ENCODE data around the gene DHRS4. TPM values are rescaled to one million over a fixed set of nuclear protein-coding genes. Genes with fewer than 3 reads are reported as not detected.
"Not testable (repeated sequence)": the region's sequence is repeated elsewhere in the genome, so short reads cannot be mapped to it uniquely, and the experiment has no call there.

The DHRS4 gene
- polyA plus RNA-seq, 3 donors = 51.6 to 63.2 (median 58.2) TPM

DNA sequence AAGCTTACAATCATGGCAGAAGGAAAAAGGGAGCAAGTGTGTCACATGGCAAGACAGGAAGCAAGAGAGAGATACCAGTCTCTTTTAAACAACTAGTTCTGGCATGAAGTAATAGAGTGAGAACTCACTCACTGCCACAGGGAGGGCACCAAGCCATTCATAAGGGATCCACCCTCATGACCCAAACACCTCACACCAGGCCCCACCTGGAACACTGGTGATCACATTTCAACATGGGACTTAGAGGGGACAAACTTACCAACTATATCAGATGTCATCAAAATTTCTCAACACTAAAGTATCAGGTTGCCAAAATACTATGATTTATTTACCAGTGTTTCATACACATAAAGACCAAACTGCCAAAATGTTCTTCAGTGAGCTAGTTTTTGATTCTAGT lies 7.3 kb downstream of the DHRS4 start:
- DNase-seq (ENCODE audit: extremely low read depth in 1 of 11, low read depth in 9 of 11, low spot score in 4 of 11) = not testable (repeated sequence)

DNA sequence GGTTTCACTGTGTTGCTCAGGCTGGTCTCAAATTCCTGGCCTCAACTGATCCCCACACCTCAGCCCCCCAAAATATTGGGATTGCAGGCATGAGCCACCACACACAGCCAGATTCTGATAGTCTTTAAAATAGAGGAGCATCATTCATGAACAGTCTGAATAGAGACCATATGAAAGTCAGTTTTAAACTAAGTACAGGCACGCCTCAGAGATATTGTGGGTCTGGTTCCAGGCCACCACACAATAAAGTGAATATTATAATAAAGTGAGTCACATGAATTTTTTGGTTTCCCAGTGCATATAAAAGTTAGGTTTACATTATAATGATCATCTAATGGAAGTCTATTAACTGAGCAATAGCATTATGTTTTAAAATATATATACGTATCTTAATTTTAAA lies 8.1 kb downstream of the DHRS4 start:
- DNase-seq (ENCODE audit: extremely low read depth in 1 of 11, low read depth in 9 of 11, low spot score in 4 of 11) = not testable (repeated sequence)

DNA sequence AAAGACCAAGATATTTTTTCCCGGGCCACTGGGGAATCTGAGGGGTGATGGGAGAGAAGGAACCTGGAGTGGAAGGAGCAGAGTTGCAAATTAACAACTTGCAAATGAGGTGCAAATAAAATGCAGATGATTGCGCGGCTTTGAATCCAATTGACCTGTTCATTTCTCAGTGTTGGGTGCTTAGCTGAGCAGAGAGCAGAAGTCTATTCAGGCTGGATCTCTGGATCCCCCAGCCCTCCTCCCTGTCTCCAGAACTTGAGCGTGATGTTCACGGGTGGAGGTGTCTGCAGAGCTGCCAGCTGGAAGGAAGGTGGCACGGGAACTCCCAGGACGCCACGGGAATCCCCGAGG lies 15.5 kb downstream of the DHRS4 start:
- not testable (repeated sequence) for DNase-seq (ENCODE audit: extremely low read depth in 1 of 11, low read depth in 9 of 11, low spot score in 4 of 11)

DNA sequence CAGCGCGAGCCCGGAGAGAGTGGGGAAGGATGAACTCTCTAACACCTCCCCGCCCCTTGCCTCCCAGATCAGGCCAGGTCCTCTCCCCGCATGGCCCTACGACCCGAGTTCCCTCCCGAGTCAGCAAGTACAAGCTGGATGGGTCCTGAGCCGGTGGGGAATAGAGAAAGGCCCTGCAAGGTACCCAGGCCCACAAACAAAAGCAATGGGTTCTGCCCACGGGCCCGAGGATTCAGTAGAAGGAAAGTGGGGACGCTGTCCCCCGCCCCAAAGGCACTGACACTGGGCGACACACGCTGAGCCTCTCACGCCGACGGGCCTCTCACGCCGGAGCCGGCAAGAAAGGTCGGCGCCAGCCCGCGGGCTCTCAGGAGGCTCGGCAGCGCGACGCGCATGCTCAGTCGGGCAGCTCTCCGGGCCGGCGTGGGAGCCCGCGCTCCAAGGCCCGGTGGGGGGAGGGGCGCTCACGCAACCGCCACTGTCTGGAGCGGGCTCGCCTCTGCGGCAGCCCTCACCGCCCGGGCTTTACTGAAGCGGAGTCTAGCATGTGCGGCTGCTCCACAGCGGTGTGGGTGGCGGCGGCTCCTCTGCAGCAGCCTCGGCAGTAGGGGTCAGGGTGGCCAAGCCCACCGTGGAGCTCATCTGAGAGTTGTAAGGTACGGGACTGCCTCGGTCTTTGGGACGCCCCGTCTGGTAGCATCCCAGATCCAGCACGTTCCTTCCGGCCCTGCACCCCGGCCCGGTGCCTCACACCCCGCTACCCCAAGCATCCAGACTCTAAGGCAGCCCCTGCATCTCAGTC lies 16.1 kb downstream of the DHRS4 start:
- peak in 2 of 11 donors; percentile 41 to 42 for DNase-seq (ENCODE audit: extremely low read depth in 1 of 11, low read depth in 9 of 11, low spot score in 4 of 11)

DNA sequence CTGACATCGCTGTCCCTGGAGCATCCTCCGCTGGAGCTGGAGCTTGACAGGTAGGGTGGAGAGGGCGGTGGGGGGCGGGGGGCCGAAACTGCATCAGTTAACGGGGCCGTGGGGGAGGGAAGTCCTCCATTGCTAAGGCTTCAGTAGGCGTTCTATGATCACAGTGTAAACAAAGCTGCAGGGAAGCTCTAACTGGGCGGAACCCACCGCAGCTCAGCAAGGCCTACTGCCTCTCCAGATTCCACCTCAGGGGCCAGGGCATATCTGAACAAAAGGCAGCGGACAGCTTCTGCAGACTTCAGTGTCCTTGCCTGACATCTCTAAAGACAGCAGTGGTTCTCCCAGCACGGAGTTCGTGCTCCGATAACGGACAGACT lies 16.7 kb downstream of the DHRS4 start:
- not testable (repeated sequence) for DNase-seq (ENCODE audit: extremely low read depth in 1 of 11, low read depth in 9 of 11, low spot score in 4 of 11)

DNA sequence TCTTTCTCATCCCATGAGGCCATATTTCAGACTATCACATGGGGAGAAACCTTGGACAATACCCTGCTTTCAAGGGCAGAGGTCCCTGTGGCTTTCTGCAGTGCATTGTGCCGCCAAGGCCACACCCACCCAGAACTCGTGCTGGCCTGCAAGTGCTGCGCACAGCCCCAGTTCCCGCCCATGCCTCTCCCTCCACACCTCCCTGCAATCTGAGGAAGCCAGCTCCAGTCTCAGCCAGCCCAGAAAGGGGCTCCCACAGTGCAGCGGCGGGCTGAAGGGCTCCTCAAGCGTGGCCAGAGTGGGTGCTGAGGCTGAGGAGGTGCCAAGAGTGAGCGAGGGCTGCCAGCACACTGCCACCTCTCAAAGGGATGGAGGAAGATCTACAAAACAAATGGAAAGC lies 19.6 kb downstream of the DHRS4 start:
- not testable (repeated sequence) for DNase-seq (ENCODE audit: extremely low read depth in 1 of 11, low read depth in 9 of 11, low spot score in 4 of 11)

DNA sequence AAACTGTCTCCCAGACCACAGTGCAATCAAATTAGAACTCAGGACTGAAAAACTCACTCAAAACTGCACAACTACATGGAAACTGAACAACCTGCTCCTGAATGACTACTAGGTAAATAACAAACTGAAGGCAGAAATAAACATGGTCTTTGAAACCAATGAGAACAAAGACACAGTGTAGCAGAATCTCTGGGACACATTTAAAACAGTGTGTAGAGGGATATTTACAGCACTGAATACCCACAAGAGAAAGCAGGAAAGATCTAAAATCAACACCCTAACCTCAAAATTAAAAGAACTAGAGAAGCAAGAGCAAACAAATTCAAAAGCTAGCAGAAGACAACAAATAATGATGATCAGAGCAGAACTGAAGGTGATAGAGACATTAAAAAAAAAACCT lies 20.5 kb downstream of the DHRS4 start:
- DNase-seq (ENCODE audit: extremely low read depth in 1 of 11, low read depth in 9 of 11, low spot score in 4 of 11) = not testable (repeated sequence)

DNA sequence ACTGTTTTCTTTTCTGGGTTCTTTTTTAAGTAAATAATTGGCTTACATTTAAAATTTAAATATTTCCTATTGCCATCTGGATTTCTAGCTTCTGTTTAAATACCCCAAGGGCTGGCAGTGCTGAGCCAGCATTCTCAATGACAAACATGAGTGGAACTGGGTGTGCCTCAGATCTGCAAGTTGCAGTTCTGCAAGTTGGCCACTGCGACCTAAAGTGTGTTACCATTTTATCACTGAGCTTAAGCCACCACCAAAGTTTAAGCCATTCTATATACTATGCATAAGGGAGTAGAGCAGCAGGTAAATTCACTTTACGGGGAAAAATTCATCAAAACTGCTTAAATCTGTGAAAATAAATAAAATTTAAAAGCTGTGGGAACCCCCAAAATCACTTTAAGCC lies 23.6 kb downstream of the DHRS4 start:
- not testable (repeated sequence) for DNase-seq (ENCODE audit: extremely low read depth in 1 of 11, low read depth in 9 of 11, low spot score in 4 of 11)

DNA sequence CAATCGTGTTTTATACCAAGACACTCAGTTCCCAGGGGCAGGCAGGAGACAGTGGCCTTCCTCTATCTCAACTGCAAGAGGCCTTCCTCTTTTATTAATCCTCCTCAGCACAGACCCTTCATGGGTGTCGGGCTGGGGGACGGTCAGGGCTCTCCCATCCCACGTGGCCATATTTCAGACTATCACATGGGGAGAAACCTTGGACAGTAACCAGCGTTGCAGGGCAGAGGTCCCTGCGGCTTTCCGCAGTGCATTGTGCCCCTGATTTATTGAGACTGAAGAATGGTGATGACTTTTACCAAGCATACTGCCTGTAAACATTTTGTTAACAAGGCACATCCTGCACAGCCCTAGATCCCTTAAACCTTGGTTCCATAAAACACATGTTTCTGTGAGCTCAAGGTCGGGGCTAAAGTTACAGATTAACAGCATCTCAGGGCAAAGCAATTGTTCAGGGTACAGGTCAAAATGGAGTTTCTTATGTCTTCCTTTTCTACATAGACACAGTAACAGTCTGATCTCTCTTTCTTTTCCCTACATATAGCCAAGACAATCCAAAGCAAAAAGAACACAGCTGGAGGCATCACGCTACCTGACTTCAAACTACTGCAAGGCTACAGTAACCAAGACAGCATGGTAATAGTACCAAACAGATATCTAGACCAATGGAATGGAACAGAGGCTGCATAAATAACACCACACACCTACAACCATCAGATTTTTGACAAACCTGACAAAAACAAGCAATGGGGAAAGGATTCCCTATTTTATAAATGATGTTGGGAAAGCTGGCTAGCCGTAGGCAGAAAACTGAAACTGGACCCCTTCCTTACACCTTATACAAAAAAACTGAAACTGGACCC lies 28.6 kb downstream of the DHRS4 start:
- not testable (repeated sequence) for DNase-seq (ENCODE audit: extremely low read depth in 1 of 11, low read depth in 9 of 11, low spot score in 4 of 11)

DNA sequence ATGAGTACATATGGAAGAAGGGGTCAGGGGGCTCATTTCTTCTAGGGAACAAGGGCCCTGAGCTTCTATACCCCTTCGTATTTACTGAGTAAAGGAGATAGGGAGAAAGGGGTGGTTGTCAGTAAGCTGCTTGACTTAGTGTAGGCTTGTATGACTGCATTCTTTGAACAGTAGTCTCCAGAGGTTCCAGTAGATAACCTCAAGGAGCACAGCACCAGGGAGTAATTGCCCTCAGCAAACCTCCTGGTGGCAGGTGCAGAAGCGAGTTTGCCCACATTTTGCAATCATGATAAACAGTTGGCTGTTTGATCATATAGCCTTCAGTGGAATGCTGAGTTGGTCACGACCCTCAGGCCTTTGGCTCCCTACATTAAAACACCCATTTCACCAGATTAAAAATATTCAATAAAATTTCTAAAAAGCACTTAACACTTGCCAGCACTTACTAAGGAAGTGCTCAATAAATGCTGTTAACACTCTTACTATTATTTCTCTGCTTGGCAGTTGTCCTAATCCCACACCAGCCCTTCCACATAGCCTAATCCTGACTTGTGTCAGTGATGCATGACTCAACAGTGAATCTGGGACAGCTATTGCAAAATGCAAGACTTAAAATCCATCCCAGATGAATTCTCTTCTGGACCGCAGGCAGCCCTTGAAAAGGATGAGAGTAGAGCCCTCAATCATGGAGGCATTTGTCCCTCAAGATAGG lies 31.5 kb downstream of the DHRS4 start:
- DNase-seq (ENCODE audit: extremely low read depth in 1 of 11, low read depth in 9 of 11, low spot score in 4 of 11) = no peak

DNA sequence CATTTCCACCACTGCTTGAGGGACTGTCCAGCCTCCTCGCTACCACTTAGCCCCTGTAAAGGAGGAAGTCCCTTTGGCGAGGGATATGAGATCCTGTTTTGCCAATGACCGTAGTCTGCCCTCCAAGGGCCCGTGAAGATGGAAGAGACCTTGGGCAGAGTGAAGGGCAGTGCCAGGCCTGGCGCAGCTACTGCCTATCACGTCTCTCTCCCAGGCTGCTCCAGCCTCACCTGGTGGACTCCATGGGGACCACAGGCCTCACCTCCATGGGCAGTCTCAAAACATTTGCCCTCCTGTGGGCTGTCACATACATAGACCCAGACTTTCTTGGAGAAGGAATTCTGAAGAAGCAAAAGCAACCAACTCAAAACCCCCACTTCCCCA lies 34.6 kb downstream of the DHRS4 start:
- not testable (repeated sequence) for DNase-seq (ENCODE audit: extremely low read depth in 1 of 11, low read depth in 9 of 11, low spot score in 4 of 11)

DNA sequence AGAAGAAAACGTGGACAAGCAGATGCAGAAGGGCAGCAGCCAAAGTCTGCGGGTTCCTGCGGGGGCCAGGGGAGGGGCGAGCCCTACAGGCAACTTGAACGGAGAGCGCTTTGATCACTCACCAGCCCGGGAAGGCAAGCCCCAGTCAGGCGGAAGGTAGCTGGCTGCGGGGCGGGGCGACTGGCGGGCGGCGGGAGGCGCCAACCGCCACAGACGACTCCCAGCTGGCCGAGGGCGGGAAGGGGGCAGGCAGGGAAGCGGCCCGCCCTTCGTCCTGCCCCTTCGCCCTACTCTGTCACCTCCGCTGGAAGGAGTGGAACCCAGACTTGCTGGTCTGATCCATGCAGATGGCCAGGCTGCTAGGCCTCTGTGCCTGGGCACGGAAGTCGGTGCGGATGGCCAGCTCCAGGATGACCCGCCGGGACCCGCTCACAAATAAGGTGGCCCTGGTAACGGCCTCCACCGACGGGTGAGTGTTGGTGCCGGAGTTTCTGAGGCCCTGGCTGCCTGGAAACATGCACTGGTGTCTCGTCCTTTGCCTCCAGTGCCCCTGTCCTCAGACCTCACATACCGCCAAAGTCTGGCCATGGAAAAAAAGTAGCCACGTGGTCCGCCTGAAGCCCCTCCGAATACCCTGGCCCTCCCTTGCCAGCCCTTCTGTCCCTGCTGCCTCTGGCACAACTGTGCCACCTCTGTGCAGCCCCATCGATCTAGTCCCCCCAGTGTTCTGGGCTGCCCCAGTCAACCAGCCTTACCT lies 35.2 kb downstream of the DHRS4 start, which contains the start of gene DHRS4L2:
DHRS4L2 (plus strand) TSS at position 323 of the 757 bp plus-strand sequence; CDS start at position 342, 19 bp downstream.
- peak in 8 of 11 donors; percentile 36 to 78 (median 63) for DNase-seq (ENCODE audit: extremely low read depth in 1 of 11, low read depth in 9 of 11, low spot score in 4 of 11)

DNA sequence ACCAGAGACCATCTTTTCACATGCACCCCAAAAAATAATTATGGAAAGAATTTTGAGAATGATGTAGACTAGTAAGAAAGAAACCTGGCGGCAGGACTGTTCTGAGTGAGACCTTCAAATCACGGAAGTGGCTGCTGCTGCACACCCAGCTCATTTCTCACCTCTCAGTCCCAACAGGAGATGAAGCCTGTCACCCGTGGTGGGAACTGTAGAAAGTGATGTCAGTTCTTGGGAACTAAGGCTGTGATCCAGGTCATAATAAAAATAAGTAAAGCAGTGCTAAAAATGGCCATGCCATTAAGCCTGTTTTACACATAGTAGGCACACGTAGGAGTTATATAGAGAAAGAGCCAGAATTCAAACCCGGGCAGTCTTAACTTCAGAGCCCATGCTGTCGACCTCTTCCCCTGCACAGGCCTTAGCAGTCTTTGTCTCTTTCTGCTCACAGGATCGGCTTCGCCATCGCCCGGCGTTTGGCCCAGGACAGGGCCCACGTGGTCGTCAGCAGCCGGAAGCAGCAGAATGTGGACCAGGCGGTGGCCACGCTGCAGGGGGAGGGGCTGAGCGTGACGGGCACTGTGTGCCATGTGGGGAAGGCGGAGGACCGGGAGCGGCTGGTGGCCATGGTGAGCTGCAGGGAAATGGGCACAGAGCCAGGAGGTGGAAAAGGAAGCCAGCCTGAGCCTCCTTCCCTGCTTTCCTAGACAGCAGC lies 36.3 kb downstream of the DHRS4 start:
- DNase-seq (ENCODE audit: extremely low read depth in 1 of 11, low read depth in 9 of 11, low spot score in 4 of 11) = not testable (repeated sequence)

DNA sequence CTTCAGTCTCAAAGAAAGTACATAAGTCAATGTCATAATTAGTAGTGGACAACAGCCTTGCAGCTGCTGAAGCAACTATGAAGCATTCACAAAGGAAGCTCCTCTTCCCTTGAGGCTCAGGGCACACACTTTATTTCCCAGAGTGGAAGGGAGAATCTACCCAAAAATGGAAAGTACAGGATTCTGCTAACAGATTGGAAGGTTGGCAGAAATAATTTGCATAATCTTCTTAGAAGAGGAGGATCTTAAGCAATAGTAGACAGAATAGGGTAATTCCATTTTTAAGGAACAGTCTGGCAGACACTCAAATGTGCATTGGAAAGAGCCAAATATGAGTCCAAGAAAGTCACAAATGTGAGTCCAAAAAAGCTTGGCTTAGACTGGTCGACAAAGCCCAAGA lies 37.4 kb downstream of the DHRS4 start:
- DNase-seq (ENCODE audit: extremely low read depth in 1 of 11, low read depth in 9 of 11, low spot score in 4 of 11) = not testable (repeated sequence)

DNA sequence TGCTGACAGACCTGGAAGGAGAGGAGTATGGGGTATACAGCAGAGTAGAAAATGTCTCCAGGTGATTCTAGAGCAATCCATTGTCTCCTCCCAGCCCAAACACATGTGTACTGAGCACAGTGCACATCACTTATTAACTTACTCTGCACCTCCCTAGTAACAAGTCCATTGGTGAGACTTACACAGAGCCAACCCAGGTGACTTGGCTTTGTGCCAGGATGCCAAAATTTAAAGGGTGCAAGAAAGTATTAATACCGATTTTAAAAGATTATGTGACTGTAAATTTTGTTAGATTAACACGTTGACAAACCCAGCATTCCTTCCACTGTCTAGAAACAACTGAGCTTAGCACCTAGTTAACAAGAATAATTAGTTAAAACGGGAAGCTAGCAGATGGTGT lies 39.5 kb downstream of the DHRS4 start:
- not testable (repeated sequence) for DNase-seq (ENCODE audit: extremely low read depth in 1 of 11, low read depth in 9 of 11, low spot score in 4 of 11)

DNA sequence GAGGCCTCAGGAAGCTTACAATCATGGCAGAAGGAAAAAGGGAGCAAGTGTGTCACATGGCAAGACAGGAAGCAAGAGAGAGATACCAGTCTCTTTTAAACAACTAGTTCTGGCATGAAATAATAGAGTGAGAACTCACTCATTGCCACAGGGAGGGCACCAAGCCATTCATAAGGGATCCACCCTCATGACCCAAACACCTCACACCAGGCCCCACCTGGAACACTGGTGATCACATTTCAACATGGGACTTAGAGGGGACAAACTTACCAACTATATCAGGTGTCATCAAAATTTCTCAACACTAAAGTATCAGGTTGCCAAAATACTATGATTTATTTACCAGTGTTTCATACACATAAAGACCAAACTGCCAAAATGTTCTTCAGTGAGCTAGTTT lies 42.4 kb downstream of the DHRS4 start:
- DNase-seq (ENCODE audit: extremely low read depth in 1 of 11, low read depth in 9 of 11, low spot score in 4 of 11) = not testable (repeated sequence)

DNA sequence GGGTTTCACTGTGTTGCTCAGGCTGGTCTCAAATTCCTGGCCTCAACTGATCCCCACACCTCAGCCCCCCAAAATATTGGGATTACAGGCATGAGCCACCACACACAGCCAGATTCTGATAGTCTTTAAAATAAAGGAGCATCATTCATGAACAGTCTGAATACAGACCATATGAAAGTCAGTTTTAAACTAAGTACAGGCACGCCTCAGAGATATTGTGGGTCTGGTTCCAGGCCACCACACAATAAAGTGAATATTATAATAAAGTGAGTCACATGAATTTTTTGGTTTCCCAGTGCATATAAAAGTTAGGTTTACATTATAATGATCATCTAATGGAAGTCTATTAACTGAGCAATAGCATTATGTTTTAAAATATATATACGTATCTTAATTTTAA lies 43.3 kb downstream of the DHRS4 start:
- DNase-seq (ENCODE audit: extremely low read depth in 1 of 11, low read depth in 9 of 11, low spot score in 4 of 11) = not testable (repeated sequence)

DNA sequence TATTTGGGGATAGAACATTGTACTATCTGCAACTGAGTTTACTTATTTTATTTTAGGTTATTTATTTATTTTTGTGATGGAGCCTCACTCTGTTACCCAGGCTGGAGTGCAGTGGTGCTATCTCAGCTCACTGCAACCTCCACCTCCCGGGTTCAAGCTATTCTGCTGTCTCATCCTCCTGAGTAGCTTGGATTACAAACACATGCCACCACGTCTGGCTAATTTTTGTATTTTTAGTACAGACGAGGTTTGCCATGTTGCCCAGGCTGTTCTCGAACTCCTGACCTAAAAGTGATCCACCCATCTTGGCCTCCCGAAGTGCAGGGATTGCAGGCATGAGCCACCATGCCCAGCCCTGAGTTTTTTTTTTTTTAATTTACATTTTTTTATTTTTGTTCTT lies 46.1 kb downstream of the DHRS4 start:
- not testable (repeated sequence) for DNase-seq (ENCODE audit: extremely low read depth in 1 of 11, low read depth in 9 of 11, low spot score in 4 of 11)

Data from renal cortex interstitium (tissue), 11 donors.